Gastroesophageal sphincter (tissue), 3 donors: ENCODE data around the gene SLC38A10.

Experiments used
- CTCF ChIP-seq, 4 experiments: fragments of 200-600 bp in 2 of 4; fragments of 450-650 bp in 2 of 4; sonication (generic) in 1 of 4; IDR thresholded peaks; one replicate each; pipeline ENCODE4 v1.5.1; 2017 to 2019; ENCODE audit warnings: antibody characterized with exemption in 4 of 4, mild to moderate bottlenecking in 2 of 4, moderate library complexity in 2 of 4
- EP300 ChIP-seq: sonication (generic); formaldehyde crosslinking; IDR thresholded peaks from one replicate; pipeline ENCODE4 v1.6.1; 2017; ENCODE audit warnings: antibody characterized with exemption, mild to moderate bottlenecking
- POLR2A ChIP-seq, 2 donors: fragments of 450-650 bp; IDR thresholded peaks; one replicate each; pipeline ENCODE4 v1.6.1; 2017; ENCODE audit warnings: antibody characterized with exemption in 2 of 2, mild to moderate bottlenecking in 2 of 2, moderate library complexity in 1 of 2

GRCh38 chr17:81290230-81290629 lies 4.9 kb downstream of the SLC38A10 start:
- no peak for TF ChIP-seq CTCF (IDR thresholded peaks at IDR 0.05)
- no peak for TF ChIP-seq EP300
- TF ChIP-seq POLR2A (IDR thresholded peaks at IDR 0.05) = no peak
